Caki2 (cell line): ENCODE measurements around the gene CPSF4L. TPM values are rescaled to one million over a fixed set of nuclear protein-coding genes. Genes with fewer than 3 reads are reported as not detected.
A peak's percentile ranks its signal among the peaks of the same experiment; 100 is the strongest.

Experiments used
- DNase-seq: peaks from one replicate; pipeline ENCODE4 v3.0.0-alpha.2; 2015; ENCODE audit warnings: low read depth
- in situ Hi-C: cut with HindIII; loops from 2 replicates; pipeline ENCODE4 v1.10.0; 2016; ENCODE audit warnings: low sequenced_read_pairs, low pct_unique_long_range_greater_than_20kb, mixed read lengths
- total RNA-seq: library from RNA; depleted of rRNA; stranded (reverse); fragments of >200 nt; shearing (Covaris generic); gene quantifications from 2 replicates; pipeline ENCODE4 v1.2.3, GENCODE V29; 2014; ENCODE audit warnings: low replicate concordance

CPSF4L gene
- total RNA-seq, 1 experiment from 2014 or later, result not detected

GRCh38 chr17:73250851-73251640, 10.6 kb downstream of the CPSF4L start:
- in situ Hi-C loops, result no loop called here

GRCh38 chr17:73249700-73250099, 12.0 kb downstream of the CPSF4L start:
- DNase-seq, result no peak
- in situ Hi-C loops, result no loop called here

More at GRCh38 chr17:73250851-73251640, 10.6 kb downstream of the CPSF4L start:
- DNase-seq, result no peak

- in situ Hi-C loops, result no loop called here
These were observed 13.1 kb downstream of the CPSF4L start for GRCh38 chr17:73248532-73248931.

GRCh38 chr17:73247726-73248125, 14.0 kb downstream of the CPSF4L start:
- DNase-seq, result no peak
- in situ Hi-C loops, result no loop called here

More at GRCh38 chr17:73248532-73248931, 13.1 kb downstream of the CPSF4L start:
- no peak for DNase-seq

- in situ Hi-C loops, result no loop called here
These were observed 21.1 kb downstream of the CPSF4L start for GRCh38 chr17:73240561-73240960.

GRCh38 chr17:73237714-73238113, 24.0 kb downstream of the CPSF4L start:
- in situ Hi-C loops, result no loop called here
- no peak for DNase-seq

More at GRCh38 chr17:73240561-73240960, 21.1 kb downstream of the CPSF4L start:
- DNase-seq, result no peak

GRCh38 chr17:73234736-73235135, 26.9 kb downstream of the CPSF4L start:
- in situ Hi-C loops, result no loop called here
- no peak for DNase-seq

GRCh38 chr17:73232587-73233373, 28.9 kb downstream of the CPSF4L start:
- DNase-seq, result peak; percentile 30
- in situ Hi-C loops, result no loop called here

GRCh38 chr17:73231841-73232586, 29.7 kb downstream of the CPSF4L start:
- peak; percentile 93 for DNase-seq
- in situ Hi-C loops, result no loop called here

- peak; percentile 12 for DNase-seq
- in situ Hi-C loops, result no loop called here
These were observed 30.3 kb downstream of the CPSF4L start for GRCh38 chr17:73231395-73231794.

- in situ Hi-C loops, result no loop called here
- no peak for DNase-seq
These were observed 31.6 kb downstream of the CPSF4L start for GRCh38 chr17:73230088-73230487.

- in situ Hi-C loops, result no loop called here
- DNase-seq, result peak; percentile 41
These were observed 32.9 kb downstream of the CPSF4L start for GRCh38 chr17:73228748-73229236.

GRCh38 chr17:73227944-73228343, 33.7 kb downstream of the CPSF4L start:
- DNase-seq, result no peak
- in situ Hi-C loops, result no loop called here

- in situ Hi-C loops, result no loop called here
- no peak for DNase-seq
These were observed 34.3 kb downstream of the CPSF4L start for GRCh38 chr17:73227379-73227778.

GRCh38 chr17:73226556-73227172, 35.0 kb downstream of the CPSF4L start:
- no peak for DNase-seq
- in situ Hi-C loops, result no loop called here

- in situ Hi-C loops, result no loop called here
- DNase-seq, result no peak
These were observed 36.9 kb downstream of the CPSF4L start for GRCh38 chr17:73224663-73225305.

GRCh38 chr17:73224237-73224636, 37.4 kb downstream of the CPSF4L start:
- no peak for DNase-seq
- in situ Hi-C loops, result no loop called here
